RPMI8226 (cell line): ENCODE data around the gene B4GALT1.

Experiments used
- DNase-seq: peaks from one replicate; pipeline ENCODE4 v3.0.0-alpha.2; 2015

Gene B4GALT1

GRCh38 chr9:33139421-33140228 is 27.5 kb downstream of the B4GALT1 start:
- DNase-seq = no peak

GRCh38 chr9:33138768-33139167 is 28.4 kb downstream of the B4GALT1 start:
- DNase-seq = no peak

GRCh38 chr9:33137781-33138264 is 29.3 kb downstream of the B4GALT1 start:
- no peak for DNase-seq

GRCh38 chr9:33136721-33137670 is 30.1 kb downstream of the B4GALT1 start:
- no peak for DNase-seq

- DNase-seq = no peak
Measured at GRCh38 chr9:33135470-33135958, 31.6 kb downstream of the B4GALT1 start.

- no peak for DNase-seq
Measured at GRCh38 chr9:33135031-33135461, 32.1 kb downstream of the B4GALT1 start.

GRCh38 chr9:33133186-33133585 is 34.0 kb downstream of the B4GALT1 start:
- no peak for DNase-seq

- DNase-seq = no peak
Measured at GRCh38 chr9:33131790-33132772, 35.1 kb downstream of the B4GALT1 start.

GRCh38 chr9:33130961-33131789 is 36.0 kb downstream of the B4GALT1 start:
- no peak for DNase-seq

- DNase-seq = no peak
Measured at GRCh38 chr9:33129886-33130881, 37.0 kb downstream of the B4GALT1 start.

GRCh38 chr9:33129251-33129885 is 37.8 kb downstream of the B4GALT1 start:
- DNase-seq = no peak

- no peak for DNase-seq
Measured at GRCh38 chr9:33128570-33128969, 38.6 kb downstream of the B4GALT1 start.

- DNase-seq = no peak
Measured at GRCh38 chr9:33127881-33128280, 39.3 kb downstream of the B4GALT1 start.

GRCh38 chr9:33125871-33126823 is 41.0 kb downstream of the B4GALT1 start:
- DNase-seq = no peak

GRCh38 chr9:33125461-33125860 is 41.7 kb downstream of the B4GALT1 start:
- DNase-seq = no peak

GRCh38 chr9:33124751-33125381 is 42.3 kb downstream of the B4GALT1 start:
- no peak for DNase-seq

- DNase-seq = no peak
Measured at GRCh38 chr9:33124046-33124445, 43.1 kb downstream of the B4GALT1 start.
